Hematopoietic multipotent progenitor cell (in vitro differentiated cells): ENCODE measurements around the gene BBS9. TPM values are rescaled to one million over a fixed set of nuclear protein-coding genes. Genes with fewer than 3 reads are reported as not detected.

Experiments used
- DNase-seq, 3 donors: peaks; one replicate each; pipeline ENCODE4 v3.0.0-alpha.2; 2011 to 2015; ENCODE audit warnings: low read depth in 2 of 3, low spot score in 2 of 3
- small RNA-seq: library from RNA; depleted of rRNA; stranded (forward); fragments of <200 nt; gene quantifications from one replicate; pipeline ENCODE3, GENCODE V24; 2012
- total RNA-seq: library from RNA; depleted of rRNA; stranded (reverse); fragments of >200 nt; gene quantifications from one replicate; pipeline ENCODE4 v1.2.3, GENCODE V29; 2012

BBS9 gene
- total RNA-seq, 1 donor: 12.1 TPM

- no peak for DNase-seq
Observed at GRCh38 chr7:33632322-33632721, 503.0 kb downstream of the BBS9 start.

- DNase-seq: no peak
Observed at GRCh38 chr7:33632840-33633525, 503.6 kb downstream of the BBS9 start.

GRCh38 chr7:33634606-33635005 is 505.2 kb downstream of the BBS9 start:
- no peak for DNase-seq

- DNase-seq: no peak
Observed at GRCh38 chr7:33636359-33636758, 507.0 kb downstream of the BBS9 start.

- DNase-seq: no peak
Observed at GRCh38 chr7:33639552-33640197, 510.3 kb downstream of the BBS9 start.

GRCh38 chr7:33640741-33641140 is 511.4 kb downstream of the BBS9 start:
- DNase-seq: no peak

- no peak for DNase-seq
Observed at GRCh38 chr7:33642312-33642711, 512.9 kb downstream of the BBS9 start.

GRCh38 chr7:33643530-33643929 is 514.2 kb downstream of the BBS9 start:
- no peak for DNase-seq

GRCh38 chr7:33644489-33644888 is 515.1 kb downstream of the BBS9 start:
- DNase-seq: no peak

GRCh38 chr7:33645104-33645503 is 515.7 kb downstream of the BBS9 start:
- DNase-seq: no peak

GRCh38 chr7:33646166-33646565 is 516.8 kb downstream of the BBS9 start:
- DNase-seq: no peak

GRCh38 chr7:33646891-33647391 is 517.6 kb downstream of the BBS9 start:
- no peak for DNase-seq

GRCh38 chr7:33649476-33650441 is 520.4 kb downstream of the BBS9 start:
- no peak for DNase-seq

GRCh38 chr7:33650828-33651227 is 521.5 kb downstream of the BBS9 start:
- DNase-seq: no peak

GRCh38 chr7:33651998-33652515 is 522.7 kb downstream of the BBS9 start:
- DNase-seq: no peak

- DNase-seq: no peak
Observed at GRCh38 chr7:33654676-33655075, 525.3 kb downstream of the BBS9 start.

Small RNA genes lying within 50 kb of the gene (small RNA-seq; reads per million reads assigned to genes)
- gene AC007312.1: not detected
- not detected for gene AC074338.1
- gene RNA5SP229: not detected

Other genes starting within 250 kb of the BBS9 start
- gene KBTBD2, start 237.8 kb upstream of the BBS9 start, total RNA-seq: 45.8 TPM
- 7.3 TPM for gene FKBP9, start 172.1 kb upstream of the BBS9 start, total RNA-seq
- gene NT5C3A, start 66.8 kb upstream of the BBS9 start, total RNA-seq: 16.7 TPM
- 7.0 TPM for gene RP9, start 20.2 kb upstream of the BBS9 start, total RNA-seq